ENCODE results near the gene LCMT1. TPM values are rescaled to one million over a fixed set of nuclear protein-coding genes. Genes with fewer than 3 reads are reported as not detected.

LCMT1 gene
- total RNA-seq, 1 donor from 2014 or later = 48.5 TPM

DNA sequence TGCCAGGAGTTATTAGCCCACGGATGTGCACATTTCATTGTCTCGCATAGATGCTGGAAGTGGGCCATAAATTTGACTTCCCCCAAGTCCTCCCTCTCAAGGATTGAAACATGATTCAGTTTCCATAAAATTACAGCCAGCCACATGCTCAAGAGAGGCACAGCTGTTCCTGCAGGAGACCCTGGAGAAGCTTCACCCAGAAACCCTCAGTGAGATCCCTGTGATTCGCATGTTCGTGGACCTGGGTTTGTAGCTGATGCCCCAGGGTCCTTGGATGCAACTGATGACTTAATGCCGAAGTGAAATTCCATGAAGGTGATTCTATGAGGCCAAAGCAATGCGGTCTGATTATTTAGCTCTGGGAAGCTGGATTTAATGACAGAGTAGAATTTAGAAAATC lies 80.6 kb downstream of the LCMT1 start:
- DNase-seq (ENCODE audit: low read depth) = peak; percentile 61

DNA sequence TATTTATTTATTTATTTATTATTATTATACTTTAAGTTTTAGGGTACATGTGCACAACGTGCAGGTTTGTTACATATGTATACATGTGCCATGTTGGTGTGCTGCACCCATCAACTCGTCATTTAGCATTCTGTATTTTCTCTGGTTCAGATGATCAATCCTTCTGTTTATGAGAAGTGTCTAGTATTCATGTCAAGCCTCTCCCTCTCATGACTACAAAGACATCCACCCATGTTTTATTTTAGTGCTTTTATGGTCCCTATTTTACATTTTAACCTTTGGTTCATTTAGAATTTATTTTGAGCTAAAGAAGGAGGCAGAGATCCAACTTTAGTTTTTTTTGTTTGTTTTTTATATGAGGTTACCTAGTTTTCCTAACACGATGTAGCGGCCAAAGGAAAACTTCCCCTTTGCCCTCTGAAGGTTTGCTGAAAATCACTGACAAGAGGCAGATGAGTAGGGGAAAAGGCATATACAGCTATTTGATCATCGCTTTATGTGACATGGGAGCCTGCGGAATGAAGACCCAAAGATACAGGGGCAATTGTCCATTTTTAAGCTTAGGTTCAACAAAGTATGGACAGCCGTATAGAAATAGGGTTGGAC lies 82.8 kb downstream of the LCMT1 start:
- DNase-seq (ENCODE audit: low read depth) = no peak

DNA sequence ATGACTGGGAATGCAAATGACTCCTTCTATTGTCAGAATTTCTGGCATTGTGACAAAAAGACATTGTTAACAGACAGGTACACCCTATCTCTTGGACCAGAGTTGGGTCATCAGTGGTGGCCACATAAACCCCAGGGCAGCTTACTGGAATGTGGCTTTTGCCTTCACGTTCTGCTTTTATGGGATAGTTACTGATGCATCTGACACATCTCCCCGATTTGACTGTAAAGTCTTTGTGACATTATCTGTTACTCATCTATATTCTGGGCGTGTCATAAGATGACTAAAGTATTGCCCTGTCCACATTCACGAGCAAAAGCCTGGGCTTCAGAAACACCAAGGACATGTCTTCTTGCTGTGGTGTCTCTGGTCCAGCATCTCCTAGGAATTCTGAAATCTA lies 86.5 kb downstream of the LCMT1 start:
- no peak for DNase-seq (ENCODE audit: low read depth)

DNA sequence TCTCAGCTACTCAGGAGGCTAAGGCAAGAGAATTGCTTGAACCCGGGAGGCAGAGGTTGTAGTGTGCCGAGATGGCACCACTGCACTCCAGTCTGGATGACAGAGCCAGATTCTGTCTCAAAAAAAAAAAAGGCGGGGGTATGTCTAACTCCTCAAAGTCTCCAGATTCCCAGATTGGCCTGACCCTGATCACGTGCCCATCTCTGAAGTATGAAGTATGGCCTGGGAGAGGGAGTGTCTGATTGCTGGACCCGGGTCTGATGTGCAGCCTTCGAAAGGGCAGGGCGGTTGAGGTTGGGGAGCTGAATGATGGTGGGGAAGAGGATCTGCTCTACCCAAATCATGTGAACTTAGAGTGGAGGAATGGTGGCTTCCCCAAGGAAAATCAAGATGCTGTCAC lies 87.9 kb downstream of the LCMT1 start:
- DNase-seq (ENCODE audit: low read depth) = no peak

DNA sequence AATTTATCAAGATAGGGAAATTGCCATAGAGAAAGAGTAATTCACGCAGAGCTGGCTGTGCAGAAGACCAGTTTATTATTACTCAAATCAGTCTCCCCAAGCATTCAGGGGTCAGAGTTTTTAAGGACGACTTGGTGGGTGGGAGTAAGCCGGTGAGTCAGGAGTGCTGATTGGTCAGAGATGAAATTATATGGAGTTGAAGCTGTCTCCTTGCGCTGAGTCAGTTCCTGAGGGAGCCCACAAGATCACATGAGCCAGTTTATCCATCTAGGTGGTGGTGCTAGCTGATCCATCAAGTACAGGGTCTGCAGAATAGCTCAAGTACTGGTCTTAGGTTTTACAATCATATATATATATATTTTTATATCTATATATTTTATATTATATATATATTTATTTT lies 99.2 kb downstream of the LCMT1 start:
- DNase-seq (ENCODE audit: low read depth) = peak; percentile 27

DNA sequence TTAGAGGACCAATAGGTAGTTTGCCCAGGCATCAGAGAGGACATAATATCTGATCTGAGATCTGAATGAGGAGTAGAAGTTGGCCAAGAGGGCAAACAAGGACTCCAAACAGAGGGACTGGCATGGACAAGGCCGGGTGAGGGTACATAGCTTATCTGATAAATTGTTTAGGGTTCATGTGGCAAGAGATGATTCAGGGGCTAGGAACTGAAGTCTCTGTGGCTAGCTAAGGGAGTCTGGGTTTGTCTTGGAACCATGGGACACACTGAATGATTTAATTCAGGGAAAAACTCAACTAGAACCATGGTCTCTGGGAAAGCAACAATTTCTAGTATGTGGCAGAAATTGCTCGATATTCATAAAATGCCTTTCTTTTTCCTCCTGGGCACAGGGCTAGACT lies 101.1 kb downstream of the LCMT1 start:
- no peak for DNase-seq (ENCODE audit: low read depth)

DNA sequence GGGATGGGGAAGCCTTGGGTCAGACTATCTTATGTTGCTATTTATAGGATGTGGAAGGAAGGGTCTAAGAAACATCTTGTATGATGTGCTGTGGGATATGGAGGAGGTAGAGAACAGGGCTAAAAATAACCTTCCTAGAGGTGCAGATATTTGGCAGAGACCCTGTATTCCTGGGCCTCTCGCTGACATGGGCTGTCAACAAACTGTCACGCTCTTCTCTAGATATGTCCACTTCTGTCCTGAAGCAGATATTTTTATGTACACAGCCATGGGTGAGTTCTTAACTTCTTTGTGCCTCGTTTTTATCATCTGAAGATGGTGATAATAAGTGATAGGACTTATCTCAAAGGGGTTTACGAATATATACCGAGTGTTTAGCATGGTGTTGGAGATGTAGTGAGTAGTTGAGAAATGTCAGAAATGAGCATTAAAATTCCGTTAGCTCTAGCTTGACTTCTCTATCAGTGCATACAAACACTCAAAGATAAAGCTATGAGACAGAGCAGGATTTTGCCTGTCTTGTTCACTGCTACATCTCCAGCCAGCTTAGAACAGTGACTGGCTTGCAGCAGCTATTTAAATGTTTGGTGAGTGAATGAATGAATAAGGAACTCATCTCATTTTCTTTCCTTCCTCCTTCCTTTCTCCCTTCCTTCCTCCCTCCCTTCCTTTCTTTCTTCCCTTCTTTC lies 102.3 kb downstream of the LCMT1 start:
- no peak for DNase-seq (ENCODE audit: low read depth)

DNA sequence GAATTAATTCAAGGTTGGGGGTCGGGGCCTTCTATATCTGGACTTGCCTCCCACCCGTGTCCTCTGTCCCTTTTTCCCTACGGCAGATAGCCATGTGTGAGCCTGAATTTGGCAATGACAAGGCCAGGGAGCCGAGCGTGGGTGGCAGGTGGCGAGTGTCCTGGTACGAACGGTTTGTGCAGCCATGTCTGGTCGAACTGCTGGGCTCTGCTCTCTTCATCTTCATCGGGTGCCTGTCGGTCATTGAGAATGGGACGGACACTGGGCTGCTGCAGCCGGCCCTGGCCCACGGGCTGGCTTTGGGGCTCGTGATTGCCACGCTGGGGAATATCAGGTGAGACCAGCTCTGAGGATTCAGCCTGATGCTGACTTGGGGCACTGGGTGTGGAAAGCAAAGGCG lies 105.6 kb downstream of the LCMT1 start:
- no peak for DNase-seq (ENCODE audit: low read depth)

DNA sequence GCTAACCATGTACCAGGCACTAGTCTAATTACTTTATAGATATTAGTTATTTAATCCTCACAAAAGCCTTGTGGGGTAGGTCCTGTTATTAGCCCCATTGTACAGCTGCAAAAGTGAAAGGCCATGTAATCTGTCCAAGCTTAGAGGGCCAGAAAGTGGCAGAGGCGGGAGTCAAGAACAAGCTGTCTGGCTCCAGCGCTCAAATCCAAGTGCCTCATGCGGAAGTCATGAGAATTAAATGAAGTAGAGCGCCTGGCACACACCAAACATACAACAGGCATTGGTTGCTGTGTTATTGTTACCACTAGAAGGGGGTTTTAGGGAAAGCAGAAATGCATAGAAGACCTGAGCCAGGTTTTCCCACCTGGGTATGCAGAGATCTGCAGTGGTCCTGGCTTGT lies 106.4 kb downstream of the LCMT1 start:
- DNase-seq (ENCODE audit: low read depth) = no peak

DNA sequence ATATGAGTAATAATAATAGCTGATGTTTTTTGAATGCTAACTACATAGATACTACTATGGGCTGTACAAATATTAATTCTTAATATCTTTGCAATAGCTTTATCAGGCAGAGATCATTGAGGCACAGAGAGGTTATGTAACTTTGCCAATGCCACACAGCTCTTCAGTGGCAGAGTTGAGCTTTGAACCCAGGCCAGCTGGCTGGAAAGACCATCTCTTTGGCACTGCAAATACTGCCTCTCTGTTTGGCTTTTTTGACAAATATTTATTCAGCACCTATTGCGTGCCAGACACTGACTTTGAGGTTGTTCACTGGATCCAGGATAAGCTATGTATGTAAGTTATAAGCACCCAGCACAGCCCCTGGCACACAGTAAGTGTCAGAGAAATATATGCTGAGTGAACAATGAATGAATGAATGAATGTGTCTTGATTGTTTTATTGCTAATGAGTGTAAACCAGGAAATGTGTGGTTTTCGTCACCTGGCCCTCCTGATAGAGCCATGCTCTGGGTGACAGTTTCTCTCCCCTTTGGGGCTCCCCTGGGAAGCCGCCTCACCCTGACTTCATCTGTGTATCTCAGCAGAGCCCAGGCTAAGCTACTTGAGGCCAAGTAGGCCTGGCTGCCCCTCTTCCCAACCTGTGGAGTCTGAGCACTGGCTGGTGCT lies 107.7 kb downstream of the LCMT1 start:
- DNase-seq (ENCODE audit: low read depth) = no peak

DNA sequence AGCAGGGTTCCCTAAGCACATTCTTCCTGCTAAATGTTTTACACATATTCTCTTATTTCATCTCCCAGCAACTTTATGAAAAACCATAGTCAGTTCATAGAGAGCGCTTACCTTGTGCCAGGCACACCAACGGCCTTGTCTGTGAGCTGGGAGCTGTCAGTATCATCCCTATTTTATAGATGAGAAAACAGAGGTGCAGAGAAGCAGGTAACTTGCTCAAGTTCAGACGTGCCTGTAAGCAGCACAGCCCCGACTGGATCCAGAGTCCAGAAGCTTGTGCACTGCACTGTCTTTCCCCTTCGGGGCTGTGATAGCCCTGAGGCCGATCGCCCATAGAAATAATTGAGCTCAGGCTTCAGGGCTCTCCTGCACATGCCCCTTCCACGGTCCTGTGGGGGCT lies 111.4 kb downstream of the LCMT1 start:
- DNase-seq (ENCODE audit: low read depth) = no peak

DNA sequence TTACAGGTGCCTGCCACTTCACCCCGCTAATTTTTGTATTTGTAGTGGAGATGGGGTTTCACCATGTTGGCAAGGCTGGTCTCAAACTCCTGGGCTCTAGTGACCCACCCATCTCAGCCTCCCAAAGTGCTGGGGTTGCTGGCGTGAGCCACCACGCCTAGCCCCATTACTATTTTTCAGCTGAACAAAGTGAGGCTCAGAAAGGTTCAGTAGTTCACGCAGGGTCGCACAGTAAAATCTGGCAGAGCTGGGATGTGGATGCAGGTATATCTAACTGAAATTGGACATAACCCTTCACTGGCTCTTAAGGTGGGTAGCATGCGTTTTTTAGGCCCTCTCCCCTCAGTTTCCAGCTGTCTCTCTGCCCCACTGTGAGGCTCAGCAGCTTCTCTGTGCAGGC lies 112.4 kb downstream of the LCMT1 start:
- DNase-seq (ENCODE audit: low read depth) = no peak

DNA sequence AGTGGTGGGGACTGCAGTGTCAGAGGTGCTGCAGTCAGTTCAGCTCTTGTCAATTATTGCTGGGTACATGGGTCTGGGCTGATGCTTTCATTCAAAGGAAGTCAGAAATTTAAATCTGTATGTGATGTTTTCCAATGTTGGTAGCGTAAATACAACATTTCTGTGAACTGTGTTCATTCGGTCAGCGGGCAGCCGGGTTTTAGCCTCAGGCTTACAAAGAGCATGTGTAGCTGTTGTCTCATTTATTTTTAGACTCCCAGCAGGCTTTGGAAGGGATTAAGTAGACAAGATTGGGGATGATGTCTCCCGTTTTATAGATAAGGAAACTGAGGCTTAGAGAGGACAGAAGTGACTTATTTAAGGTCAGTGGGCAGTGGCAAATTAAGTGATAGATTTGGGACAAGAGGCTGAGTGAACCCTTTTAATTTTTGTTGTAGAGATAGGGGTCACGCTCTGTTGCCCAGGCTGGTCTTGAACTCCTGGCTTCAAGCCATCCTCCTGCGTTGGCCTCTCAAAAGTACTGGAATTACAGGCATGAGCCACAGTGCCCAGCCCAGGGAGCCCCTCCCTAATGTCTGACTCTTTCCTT lies 113.3 kb downstream of the LCMT1 start:
- DNase-seq (ENCODE audit: low read depth) = no peak

Other genes starting within 250 kb of the LCMT1 start
- 19.2 and 23.7 TPM in 2 replicates for gene ARHGAP17, start 96.4 kb upstream of the LCMT1 start, total RNA-seq
- not detected in 2 replicates for gene AQP8, start 105.2 kb downstream of the LCMT1 start, total RNA-seq
- 6.6 and 6.8 TPM in 2 replicates for gene ZKSCAN2, start 146.1 kb downstream of the LCMT1 start, total RNA-seq